ENCODE results near the gene TMEM126A. TPM values are rescaled to one million over a fixed set of nuclear protein-coding genes. Genes with fewer than 3 reads are reported as not detected.
"Not testable (repeated sequence)": the region's sequence is repeated elsewhere in the genome, so short reads cannot be mapped to it uniquely, and the experiment has no call there.

The TMEM126A gene
- total RNA-seq, 2 donors from 2014 or later, result 26.3 to 26.7 TPM

DNA sequence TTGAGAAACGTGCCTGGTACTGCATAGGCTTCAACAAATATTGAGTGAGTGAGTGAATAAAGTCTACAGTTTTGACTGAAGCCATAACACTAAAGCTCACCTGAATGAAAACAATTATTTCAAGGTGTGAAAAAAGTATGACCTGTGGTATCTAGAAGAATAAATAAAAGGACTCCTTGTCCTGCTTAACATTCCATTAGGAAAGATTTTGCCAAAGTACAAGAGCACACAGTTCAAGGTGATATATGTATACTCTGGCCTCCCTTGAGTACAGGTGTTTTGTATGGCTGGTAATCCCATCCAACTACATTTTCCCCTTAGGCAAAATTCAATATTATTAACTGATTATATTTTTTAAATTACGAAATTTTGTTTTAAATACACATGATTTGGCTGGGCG lies 18.9 kb downstream of the TMEM126A start:
- H3K9me3 Mint-ChIP-seq, result peaks cover 8% of the 10 kb centered on the region
- peaks cover 6% of the 10 kb centered on the region for H3K27me3 Mint-ChIP-seq (ENCODE audit: insufficient read depth)
- DNase-seq, result no peak
- H3K36me3 Mint-ChIP-seq (ENCODE audit: low read depth), result peaks cover 16% of the 10 kb centered on the region
- Histone ChIP-seq H3K4me1 (ENCODE audit: control insufficient read depth, insufficient read depth, low read length) (no peaks in the 10 kb centered on the region), H3K9ac (ENCODE audit: extremely low read depth, low read length, poor library complexity, severe bottlenecking) (no peak overlapping the region), H3K4me3 (ENCODE audit: low read length) (no peak overlapping the region), H3K27ac (ENCODE audit: low read depth, low read length) (no peak overlapping the region), H3K36me3 (ENCODE audit: control insufficient read depth, insufficient read depth, low read length) (peaks cover 13% of the 10 kb centered on the region), H3K27me3 (ENCODE audit: control insufficient read depth, insufficient read depth, low read length, poor library complexity, severe bottlenecking) (no peaks in the 10 kb centered on the region), H3K9me3 (ENCODE audit: control insufficient read depth, low read length) (no peaks in the 10 kb centered on the region)
- TF ChIP-seq, protein P1, sequence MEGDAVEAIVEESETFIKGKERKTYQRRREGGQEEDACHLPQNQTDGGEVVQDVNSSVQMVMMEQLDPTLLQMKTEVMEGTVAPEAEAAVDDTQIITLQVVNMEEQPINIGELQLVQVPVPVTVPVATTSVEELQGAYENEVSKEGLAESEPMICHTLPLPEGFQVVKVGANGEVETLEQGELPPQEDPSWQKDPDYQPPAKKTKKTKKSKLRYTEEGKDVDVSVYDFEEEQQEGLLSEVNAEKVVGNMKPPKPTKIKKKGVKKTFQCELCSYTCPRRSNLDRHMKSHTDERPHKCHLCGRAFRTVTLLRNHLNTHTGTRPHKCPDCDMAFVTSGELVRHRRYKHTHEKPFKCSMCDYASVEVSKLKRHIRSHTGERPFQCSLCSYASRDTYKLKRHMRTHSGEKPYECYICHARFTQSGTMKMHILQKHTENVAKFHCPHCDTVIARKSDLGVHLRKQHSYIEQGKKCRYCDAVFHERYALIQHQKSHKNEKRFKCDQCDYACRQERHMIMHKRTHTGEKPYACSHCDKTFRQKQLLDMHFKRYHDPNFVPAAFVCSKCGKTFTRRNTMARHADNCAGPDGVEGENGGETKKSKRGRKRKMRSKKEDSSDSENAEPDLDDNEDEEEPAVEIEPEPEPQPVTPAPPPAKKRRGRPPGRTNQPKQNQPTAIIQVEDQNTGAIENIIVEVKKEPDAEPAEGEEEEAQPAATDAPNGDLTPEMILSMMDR (conservative IDR thresholded peaks at IDR 0.05), result no peak
- H3K4me1 Mint-ChIP-seq, result peaks cover 9% of the 10 kb centered on the region
- no peak overlapping the region for H3K4me3 Mint-ChIP-seq
- 94 to 100% methylated on average over 1 to 3 of the region's 3 CpGs for WGBS, 2 experiments (ENCODE audit: insufficient coverage in 1 of 2, insufficient read length in 1 of 2)
- H3K27ac Mint-ChIP-seq, result no peak overlapping the region

DNA sequence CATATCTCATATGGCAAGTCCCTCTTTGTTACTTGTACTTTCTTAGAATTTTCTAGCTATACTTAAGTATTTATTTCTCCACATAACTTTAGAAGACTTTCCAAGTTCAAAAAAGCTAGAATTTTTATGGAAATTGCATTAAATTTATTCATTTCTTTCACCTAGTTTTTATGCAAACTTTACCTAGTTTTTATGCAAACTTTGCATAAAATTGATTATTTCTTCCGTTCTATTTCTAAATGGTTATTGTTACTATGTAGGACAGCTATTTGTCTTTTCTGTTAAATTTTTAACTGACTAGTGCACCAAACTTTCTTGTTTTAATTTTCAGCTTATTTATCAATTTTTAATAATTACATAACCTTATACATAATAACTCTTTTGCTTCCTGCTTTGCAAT lies 20.4 kb downstream of the TMEM126A start:
- no peak overlapping the region for H3K27ac ChIP-seq (ENCODE audit: low read depth, low read length)
- Mint-ChIP-seq H3K9me3 (peaks cover 14% of the 10 kb centered on the region), H3K27ac (no peak overlapping the region), H3K27me3 (ENCODE audit: insufficient read depth) (peaks cover 15% of the 10 kb centered on the region), H3K36me3 (ENCODE audit: low read depth) (peaks cover 8% of the 10 kb centered on the region), H3K4me1 (peaks cover 5% of the 10 kb centered on the region), H3K4me3 (no peak overlapping the region)
- H3K27me3 ChIP-seq (ENCODE audit: control insufficient read depth, insufficient read depth, low read length, poor library complexity, severe bottlenecking), result no peaks in the 10 kb centered on the region
- H3K9me3 ChIP-seq (ENCODE audit: control insufficient read depth, low read length), result no peaks in the 10 kb centered on the region
- H3K36me3 ChIP-seq (ENCODE audit: control insufficient read depth, insufficient read depth, low read length), result peaks cover 1% of the 10 kb centered on the region
- H3K4me3 ChIP-seq (ENCODE audit: low read length), result no peak overlapping the region
- WGBS, 2 experiments (ENCODE audit: insufficient coverage in 1 of 2, insufficient read length in 1 of 2), result 100% methylated on average over 1 of the region's 1 CpG; no CpG with 5 or more reads in 1 of the 2 experiments
- no peak for DNase-seq
- no peaks in the 10 kb centered on the region for H3K4me1 ChIP-seq (ENCODE audit: control insufficient read depth, insufficient read depth, low read length)
- TF ChIP-seq, protein P1 (conservative IDR thresholded peaks at IDR 0.05), result no peak
- H3K9ac ChIP-seq (ENCODE audit: extremely low read depth, low read length, poor library complexity, severe bottlenecking), result no peak overlapping the region

DNA sequence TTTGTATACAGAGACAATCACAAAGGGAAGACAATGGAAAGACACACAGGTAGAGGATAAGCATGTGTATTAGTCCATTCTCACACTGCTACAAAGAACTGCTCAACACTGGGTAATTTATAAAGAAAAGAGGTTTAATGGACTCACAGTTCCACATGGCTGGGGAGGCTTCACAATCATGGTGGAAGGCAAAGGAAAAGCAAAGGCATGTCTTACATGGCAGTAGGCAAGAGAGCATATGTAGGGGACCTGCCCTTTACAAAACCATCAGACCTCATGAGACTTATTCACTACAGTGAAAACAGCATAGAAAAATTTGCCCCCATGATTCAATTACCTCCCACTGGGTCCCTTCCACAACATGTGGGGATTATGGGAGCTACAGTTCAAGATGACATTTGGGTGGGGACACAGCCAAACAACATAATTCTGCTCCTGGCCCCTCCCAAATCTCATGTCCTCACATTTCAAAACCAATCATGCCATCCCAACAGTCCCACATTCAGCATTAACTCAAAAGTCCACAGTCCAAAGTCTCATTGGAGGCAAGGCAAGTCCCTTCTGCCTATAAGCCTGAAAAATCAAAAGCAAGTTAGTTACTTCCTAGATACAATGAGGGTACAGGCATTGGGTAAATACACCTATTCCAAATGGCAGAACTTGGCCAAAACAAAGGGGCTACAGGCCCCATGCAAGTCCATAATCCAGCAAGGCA lies 23.3 kb downstream of the TMEM126A start:
- H3K4me1 Mint-ChIP-seq; H3K9me3 ChIP-seq (ENCODE audit: control insufficient read depth, low read length); H3K27ac Mint-ChIP-seq; H3K27ac ChIP-seq (ENCODE audit: low read depth, low read length); H3K27me3 ChIP-seq (ENCODE audit: control insufficient read depth, insufficient read depth, low read length, poor library complexity, severe bottlenecking); H3K4me1 ChIP-seq (ENCODE audit: control insufficient read depth, insufficient read depth, low read length); H3K9ac ChIP-seq (ENCODE audit: extremely low read depth, low read length, poor library complexity, severe bottlenecking); H3K36me3 ChIP-seq (ENCODE audit: control insufficient read depth, insufficient read depth, low read length); H3K36me3 Mint-ChIP-seq (ENCODE audit: low read depth); H3K4me3 Mint-ChIP-seq; DNase-seq; H3K4me3 ChIP-seq (ENCODE audit: low read length): not testable (repeated sequence)
- Mint-ChIP-seq H3K9me3 (peaks cover 17% of the 10 kb centered on the region), H3K27me3 (ENCODE audit: insufficient read depth) (peaks cover 28% of the 10 kb centered on the region)

Measured in endodermal cell (in vitro differentiated cells).